Measurements from ENCODE around the gene PTGIR.

The PTGIR gene

GRCh38 chr19:46601318-46602224, 23.3 kb downstream of the PTGIR start, which contains the start of gene CALM3:
TSS of gene CALM3 (plus strand) at chr19:46601330. CDS start at chr19:46601435, 105 bp downstream.
- no peak for DNase-seq (ENCODE audit: low read depth)

GRCh38 chr19:46600384-46601317, 24.2 kb downstream of the PTGIR start:
- peak; percentile 97 for DNase-seq (ENCODE audit: low read depth)

- DNase-seq (ENCODE audit: low read depth): no peak
Measured at GRCh38 chr19:46599716-46600373, 25.0 kb downstream of the PTGIR start.

- no peak for DNase-seq (ENCODE audit: low read depth)
Measured at GRCh38 chr19:46598372-46598917, 26.4 kb downstream of the PTGIR start.

DNA sequence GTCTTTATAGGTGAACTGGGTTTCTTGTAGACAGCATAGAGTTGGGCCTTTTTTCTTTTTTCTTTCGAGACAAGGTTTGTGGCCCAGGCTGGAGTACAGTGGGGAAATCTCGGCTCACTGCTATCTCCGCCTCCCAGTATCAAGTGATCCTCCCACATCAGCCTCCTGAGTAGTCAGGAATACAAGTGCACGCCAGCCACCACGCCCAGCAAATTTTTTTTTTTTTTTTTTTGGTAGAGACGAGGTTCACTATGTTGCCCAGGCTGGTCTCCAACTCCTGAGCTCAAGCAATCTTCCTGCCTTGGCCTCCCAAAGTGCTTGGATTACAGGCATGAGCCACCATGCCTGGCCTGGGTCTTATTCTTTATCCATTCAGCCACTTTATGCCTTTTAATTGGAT, 28.9 kb downstream of the PTGIR start:
- no peak for DNase-seq (ENCODE audit: low read depth)

GRCh38 chr19:46591870-46592269, 33.0 kb downstream of the PTGIR start:
- DNase-seq (ENCODE audit: low read depth): no peak

GRCh38 chr19:46591254-46591653, 33.6 kb downstream of the PTGIR start:
- DNase-seq (ENCODE audit: low read depth): no peak

- DNase-seq (ENCODE audit: low read depth): no peak
Measured at GRCh38 chr19:46587861-46588260, 37.0 kb downstream of the PTGIR start.

DNA sequence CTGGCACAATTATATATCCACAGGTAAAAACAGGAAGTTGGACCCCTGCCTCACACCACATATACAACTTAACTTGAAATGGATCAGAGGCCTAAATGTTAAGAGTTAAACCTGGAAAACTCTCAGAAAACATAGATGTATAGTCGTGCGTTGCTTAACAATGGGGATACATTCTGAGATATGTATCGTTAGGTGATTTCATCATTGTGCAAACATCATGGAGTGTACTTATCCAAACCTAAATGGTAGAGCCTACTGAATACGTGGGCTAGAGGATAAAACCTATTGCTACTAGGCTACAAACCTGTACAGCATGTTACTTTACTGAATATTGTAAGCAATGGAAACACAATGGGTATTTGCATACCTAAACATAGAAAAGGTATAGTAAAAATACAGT, 38.6 kb downstream of the PTGIR start:
- no peak for DNase-seq (ENCODE audit: low read depth)

DNA sequence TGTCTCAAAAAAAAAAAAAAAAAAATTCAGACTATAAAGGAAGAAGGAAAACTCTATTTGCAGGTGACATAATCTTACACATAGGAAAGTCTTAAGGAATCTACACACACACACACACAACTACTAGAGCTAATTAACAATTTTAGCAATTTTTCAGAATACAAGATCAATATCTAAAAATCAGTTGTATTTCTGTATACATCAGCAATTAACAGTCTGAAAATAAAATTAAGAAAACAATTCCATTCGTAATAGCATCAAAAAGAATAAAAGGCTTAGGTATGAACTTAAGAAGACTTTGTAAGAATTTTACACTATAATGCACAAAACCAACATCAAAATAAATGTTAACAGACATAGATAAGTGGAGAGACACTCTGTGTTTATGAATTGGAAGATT, 39.4 kb downstream of the PTGIR start:
- no peak for DNase-seq (ENCODE audit: low read depth)

- no peak for DNase-seq (ENCODE audit: low read depth)
Measured at GRCh38 chr19:46580247-46580646, 44.6 kb downstream of the PTGIR start.

DNA sequence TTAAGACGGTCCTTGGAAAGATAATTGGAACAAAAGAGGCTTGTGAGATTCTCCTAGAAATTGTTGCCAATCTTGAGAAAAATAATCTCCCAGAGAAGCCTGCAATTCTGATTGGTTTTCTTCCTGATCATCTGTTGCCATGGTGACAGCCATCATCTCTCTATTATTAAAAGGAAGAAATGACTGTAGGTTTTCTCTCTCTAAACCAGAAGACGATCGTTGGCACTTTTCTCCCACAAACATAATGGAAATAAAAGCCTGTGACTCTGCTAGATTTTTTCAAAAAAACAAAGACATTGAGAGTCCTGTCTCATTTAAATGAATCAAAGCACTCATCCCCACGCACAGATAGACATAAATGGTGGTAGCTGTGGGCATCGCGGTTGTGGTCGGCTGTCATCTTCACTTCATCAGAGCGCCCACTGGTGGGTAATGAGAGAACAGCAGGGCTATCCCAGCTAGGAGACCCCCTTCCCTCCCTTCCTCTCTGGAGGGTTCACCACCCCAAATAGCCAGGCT, 45.5 kb downstream of the PTGIR start:
- DNase-seq (ENCODE audit: low read depth): no peak

DNA sequence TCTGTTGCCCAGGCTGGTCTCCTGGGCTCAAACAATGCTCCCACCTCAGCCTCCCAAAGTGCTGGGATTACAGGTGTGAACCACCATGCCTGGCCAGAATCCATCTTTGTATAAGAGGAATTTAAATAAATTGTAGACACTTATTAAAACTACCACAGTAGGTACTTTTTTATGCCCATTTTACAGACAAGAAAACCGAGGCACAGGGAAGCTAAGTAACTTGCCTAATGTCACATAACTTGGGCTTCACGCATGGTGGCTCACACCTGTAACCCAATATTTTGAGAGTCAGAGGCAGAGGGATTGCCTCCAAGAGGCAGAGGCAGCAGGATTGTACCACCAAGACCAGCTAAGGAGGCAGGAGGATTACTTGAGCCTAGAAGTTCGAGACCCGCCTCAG, 46.4 kb downstream of the PTGIR start:
- no peak for DNase-seq (ENCODE audit: low read depth)

GRCh38 chr19:46574533-46574932, 50.4 kb downstream of the PTGIR start:
- DNase-seq (ENCODE audit: low read depth): no peak

- no peak for DNase-seq (ENCODE audit: low read depth)
Measured at GRCh38 chr19:46573679-46574498, 51.0 kb downstream of the PTGIR start.

GRCh38 chr19:46571495-46571894, 53.4 kb downstream of the PTGIR start:
- no peak for DNase-seq (ENCODE audit: low read depth)

Measured in activated T-cell treated with anti-CD3 and anti-CD28 coated beads for 1 hour (primary cell).